GM11168 (cell line): ENCODE results near the gene TFB1M.
"Not testable (repeated sequence)": the region's sequence is repeated elsewhere in the genome, so short reads cannot be mapped to it uniquely, and the experiment has no call there.

Experiments used
- in situ Hi-C: fragments of 300-500 bp; cut with MboI; formaldehyde crosslinking; loops from one replicate; pipeline ENCODE4 v1.12.0; 2022; ENCODE audit warnings: low sequenced_read_pairs; ENCODE audit not compliant: unreplicated experiment

The TFB1M gene

DNA sequence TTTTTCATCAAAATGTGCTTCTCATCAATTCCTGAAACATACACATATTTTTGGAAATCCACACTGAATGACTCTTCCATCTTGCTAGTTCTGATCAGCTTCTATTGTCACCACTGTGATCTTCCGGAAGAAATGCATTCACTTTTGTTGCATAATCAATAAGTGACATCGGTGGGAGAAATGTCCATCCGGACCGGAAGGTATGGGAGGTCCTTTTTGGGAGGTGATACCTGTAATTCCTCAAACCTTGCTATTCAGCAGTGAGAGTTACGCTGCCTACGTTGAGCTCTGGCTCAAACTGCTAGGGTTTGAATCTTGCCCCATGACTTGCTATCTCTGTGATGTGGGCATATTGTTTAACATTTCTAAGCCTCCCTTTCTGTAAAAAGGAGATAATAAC lies 16.6 kb upstream of the TFB1M start:
- in situ Hi-C loops: loop anchor here (25.0 kb wide), 1 partner anchor 1056 kb away; no protein-coding TSS in a partner anchor

DNA sequence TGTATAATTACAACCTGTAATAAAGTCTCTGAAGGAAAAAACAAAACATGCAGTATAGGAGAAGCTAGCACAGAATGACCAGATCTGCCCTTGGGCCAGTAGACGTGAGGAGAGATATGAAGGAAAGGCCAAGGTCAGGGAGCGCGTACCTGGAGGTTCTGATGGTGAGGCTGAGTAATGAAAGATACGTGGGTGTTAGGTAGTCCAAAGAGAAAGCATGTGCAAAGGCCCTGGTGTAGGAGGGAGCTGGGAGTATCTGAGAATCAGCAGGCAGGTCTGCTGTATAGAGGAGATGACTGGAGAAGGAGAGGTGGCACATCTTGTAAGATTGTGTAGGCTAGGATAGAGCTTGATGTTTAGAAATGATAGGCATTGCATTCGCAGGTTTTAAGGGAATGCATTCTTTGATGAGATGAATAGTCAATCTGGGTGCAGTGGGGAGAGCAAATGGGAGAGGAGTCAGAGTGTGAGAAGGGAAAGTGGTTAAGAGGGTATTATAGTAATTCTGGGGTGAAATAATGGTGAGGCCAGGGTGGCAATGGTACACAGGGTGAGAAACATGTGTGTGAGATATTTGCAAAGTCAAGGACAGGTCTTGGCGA lies 15.9 kb upstream of the TFB1M start:
- in situ Hi-C loops: loop anchor here (25.0 kb wide), 1 partner anchor 1057 kb away; no protein-coding TSS in a partner anchor

- in situ Hi-C loops: loop anchor here (25.0 kb wide), 1 partner anchor 1058 kb away; no protein-coding TSS in a partner anchor
Measured at GRCh38 chr6:155329460-155330132, 15.3 kb upstream of the TFB1M start.

- in situ Hi-C loops: loop anchor here (25.0 kb wide), 1 partner anchor 1059 kb away; no protein-coding TSS in a partner anchor
Measured at GRCh38 chr6:155328539-155329459, 14.5 kb upstream of the TFB1M start.

DNA sequence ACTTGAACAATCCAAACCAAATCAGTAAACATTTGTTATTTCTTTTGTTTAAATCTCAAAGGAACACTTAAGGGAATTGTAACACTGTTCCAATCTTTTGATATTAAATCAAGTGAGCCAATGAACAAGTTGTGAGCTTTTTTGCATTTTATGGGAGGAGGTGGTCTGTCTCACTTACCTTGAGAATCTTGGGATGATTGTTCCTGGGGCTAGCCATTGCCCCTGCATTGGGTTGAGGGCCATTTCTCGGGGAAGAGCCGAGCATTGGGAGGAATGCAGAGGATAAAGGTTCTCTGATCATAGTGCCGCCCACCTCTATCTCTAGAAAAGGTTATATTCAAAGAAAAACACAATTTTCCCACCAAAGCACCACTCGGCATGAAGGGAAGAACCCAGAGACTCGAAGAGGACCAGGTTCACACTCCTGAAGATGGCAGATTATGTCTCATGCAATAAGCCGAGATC lies 13.8 kb upstream of the TFB1M start:
- in situ Hi-C loops: loop anchor here (25.0 kb wide), 1 partner anchor 1059 kb away; no protein-coding TSS in a partner anchor

- in situ Hi-C loops: loop anchor here (25.0 kb wide), 1 partner anchor 1060 kb away; no protein-coding TSS in a partner anchor
Measured at GRCh38 chr6:155327326-155328073, 13.2 kb upstream of the TFB1M start.

DNA sequence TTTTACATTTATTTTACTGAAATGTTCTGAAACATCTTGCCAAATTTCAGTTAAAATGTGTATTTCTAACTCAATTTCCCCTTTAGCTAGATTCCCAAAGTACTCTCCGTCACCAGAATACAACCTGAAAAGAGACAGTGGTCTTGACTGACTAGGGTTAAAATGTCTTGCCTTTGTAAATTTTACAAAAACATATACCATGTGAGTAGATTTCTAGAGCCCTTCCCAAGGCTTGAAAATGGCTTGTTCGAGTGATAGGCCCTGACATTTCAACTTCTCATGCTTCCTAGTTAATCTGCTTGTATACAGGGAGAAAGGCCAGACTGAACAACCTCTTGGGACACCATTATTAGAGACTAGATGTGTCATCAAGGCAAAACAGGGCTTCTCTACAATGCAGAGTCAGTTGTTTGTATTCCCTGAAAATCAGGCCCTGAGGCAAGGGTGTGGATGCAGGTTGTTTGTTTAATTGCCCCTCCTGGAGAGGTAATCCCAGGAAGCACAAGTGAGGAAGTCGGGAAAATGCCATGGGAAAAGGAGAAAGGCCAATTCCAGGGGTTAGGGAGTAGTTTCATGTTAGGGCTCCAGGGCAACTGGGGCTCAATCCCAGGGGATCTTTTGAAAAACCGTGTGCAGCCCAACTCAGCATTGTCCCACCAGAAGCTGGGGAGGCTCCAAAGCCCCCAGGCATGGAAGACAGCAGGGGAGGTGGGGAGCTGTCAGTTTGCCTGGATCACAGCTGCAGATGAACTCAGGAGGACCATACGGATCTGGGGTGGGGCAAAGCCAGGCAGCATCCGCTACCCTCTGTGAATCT lies 11.6 kb upstream of the TFB1M start:
- in situ Hi-C loops: loop anchor here (25.0 kb wide), 1 partner anchor 1061 kb away; no protein-coding TSS in a partner anchor

DNA sequence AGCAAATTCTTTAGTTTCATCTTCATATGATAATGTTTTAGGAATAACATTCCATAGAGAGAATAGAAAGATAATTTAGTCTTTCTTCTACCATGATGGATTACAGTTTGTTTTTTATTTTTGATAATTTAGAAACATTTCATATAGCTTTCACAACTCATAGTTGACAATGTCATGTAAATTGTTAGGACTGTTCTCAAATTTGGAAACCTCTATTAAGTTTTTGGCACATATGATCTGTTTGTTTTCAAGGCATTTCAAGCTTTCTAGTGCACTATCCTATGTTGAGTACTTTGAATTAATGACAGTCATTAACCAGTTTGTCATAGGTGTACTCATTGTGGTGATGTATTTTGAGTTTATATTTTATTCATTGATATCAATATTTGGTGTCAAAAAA lies 10.7 kb upstream of the TFB1M start:
- in situ Hi-C loops: loop anchor here (5.0 to 25.0 kb wide), 2 partner anchors 207 to 1062 kb away; no protein-coding TSS in a partner anchor

- in situ Hi-C loops: loop anchor here (5.0 kb wide), 1 partner anchor 208 kb away; no protein-coding TSS in a partner anchor
Measured at GRCh38 chr6:155324172-155324571, 9.9 kb upstream of the TFB1M start.

DNA sequence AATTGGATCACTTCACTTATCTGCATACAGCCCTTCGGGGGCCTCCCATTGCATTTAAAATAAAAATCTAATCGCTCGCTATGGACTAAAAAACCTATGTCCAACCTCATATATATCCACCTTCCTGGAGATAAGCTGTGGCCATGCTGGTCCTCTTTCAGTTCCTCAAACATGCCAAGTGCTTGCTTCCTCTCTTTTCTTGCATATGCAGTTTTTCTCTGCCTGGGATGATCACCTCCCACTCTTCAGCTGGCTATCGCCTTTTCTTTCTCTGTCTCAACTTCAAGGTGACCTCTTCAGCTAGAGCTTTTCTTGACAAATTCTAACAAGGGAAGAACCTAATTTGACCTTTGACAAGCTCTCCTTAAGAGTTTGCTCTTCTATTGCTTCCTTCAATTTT lies 5.6 kb upstream of the TFB1M start:
- in situ Hi-C loops: loop anchor here (5.0 kb wide), 1 partner anchor 212 kb away; no protein-coding TSS in a partner anchor

GRCh38 chr6:155317186-155317585 lies 2.9 kb upstream of the TFB1M start:
- in situ Hi-C loops: no loop called here

GRCh38 chr6:155316419-155316818 lies 2.1 kb upstream of the TFB1M start:
- in situ Hi-C loops: no loop called here

DNA sequence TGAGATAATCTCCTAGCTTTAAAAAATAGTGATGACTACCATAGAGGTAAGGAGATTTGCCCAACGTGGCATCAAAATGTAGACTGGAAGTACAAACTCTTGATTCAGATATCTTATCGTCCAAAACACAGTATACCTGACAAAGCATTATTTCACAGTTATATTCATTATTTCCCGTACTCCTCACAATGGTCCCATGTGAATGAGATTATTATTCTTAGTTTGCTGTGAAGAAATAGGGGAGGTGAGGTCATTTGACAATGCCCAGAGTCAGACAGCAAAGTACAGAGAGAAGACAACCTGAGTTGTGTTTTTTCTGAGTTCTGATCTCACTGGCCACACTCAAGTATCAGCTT lies 1.2 kb upstream of the TFB1M start:
- in situ Hi-C loops: no loop called here

DNA sequence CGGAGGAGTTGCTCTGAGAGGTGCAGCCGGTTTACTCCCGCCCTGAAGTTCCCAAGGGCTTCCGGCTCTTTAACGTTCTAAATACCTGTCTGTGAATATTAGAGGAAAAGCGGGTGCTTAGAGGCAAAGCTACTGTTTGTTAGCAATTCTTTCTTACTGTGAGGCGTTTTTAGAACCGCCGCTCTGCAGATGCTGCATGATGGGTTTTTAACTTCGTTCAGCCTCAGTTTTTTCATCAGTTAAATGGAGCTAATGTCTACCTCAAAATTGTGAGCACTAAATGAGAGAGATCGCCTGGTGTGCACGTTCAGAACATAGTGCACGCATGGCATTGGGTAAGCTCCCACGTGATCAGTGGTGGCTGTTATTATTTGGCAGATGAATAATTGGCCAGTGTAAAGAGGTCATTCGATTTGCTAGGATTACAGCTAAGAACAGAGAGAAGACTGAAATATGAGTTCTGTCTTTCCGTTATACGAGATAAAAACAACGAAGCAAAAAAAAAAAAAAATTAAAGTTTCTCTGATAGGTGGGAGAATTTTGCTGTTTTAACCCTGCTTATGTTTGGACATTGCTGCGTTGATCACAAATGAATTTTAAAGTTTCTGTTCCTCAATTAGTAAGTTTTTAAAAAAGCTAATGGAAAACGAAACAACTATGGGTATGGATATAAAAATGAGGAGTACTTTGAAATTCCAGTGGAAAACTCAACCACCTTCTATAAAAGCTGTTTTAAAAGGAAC lies 660 bp upstream of the TFB1M start:
- in situ Hi-C loops: no loop called here

DNA sequence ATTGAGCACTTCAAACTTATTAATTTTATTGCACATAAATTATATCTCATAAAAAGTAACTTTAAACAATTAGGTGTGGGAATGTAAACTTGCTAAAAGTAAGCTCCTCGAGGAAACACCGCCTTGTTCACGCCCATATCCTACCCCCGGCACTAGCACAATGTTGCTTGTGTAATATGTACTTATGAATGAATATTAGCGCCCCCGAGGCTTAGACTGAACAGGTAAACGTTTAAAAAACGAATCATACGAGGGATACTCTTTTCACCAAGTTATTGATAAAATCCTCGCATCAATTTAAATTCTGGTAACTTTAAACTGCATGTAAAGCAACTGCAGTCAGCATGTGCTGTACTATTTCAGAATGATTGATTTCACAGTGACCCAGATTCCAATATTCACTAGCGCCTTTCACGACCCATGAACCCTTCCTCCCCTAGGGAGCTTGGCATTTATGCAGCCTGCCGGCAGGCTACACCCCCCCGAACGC lies 637 bp downstream of the TFB1M start:
- in situ Hi-C loops: no loop called here

GRCh38 chr6:155312950-155313349 lies 1.3 kb downstream of the TFB1M start:
- in situ Hi-C loops: not testable (repeated sequence)

GRCh38 chr6:155311583-155311982 lies 2.7 kb downstream of the TFB1M start:
- in situ Hi-C loops: no loop called here

DNA sequence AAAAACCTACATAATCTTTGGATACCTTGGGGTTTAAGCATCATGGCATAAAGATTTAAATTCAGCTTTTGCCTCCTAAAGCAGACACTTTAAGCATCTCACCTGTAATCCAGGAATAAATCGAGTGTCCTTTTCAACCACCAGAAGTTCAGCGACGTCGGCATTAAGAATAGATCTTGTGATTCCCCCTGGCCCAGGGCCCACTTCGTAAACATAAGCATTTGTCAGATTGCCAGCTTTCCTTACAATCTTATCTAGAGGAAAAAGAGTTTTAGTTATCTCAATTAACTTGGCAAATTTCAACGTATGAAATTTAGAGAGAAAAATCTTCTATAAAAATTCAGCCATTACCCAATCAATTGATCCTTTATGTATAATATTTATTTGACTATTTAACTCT lies 3.2 kb downstream of the TFB1M start:
- in situ Hi-C loops: no loop called here
